Epithelial cell of esophagus (primary cell): Measurements from ENCODE around the gene GPD1.
A peak's percentile ranks its signal among the peaks of the same experiment; 100 is the strongest.

Experiments used
- DNase-seq: peaks from one replicate; pipeline ENCODE4 v3.0.0; 2010; ENCODE audit warnings: low read depth
- H3K4me3 ChIP-seq: 2 replicates; pipeline ENCODE4 v1.5.1; 2011; ENCODE audit warnings: mild to moderate bottlenecking, low read length, control low read depth
- TF ChIP-seq, protein P1 (sequence below): IDR thresholded peaks from 2 replicates; pipeline ENCODE4 v1.5.1; 2011; ENCODE audit warnings: low read depth, mild to moderate bottlenecking, low read length, control low read depth, inconsistent platforms; ENCODE audit not compliant: insufficient read depth; ENCODE audit errors: missing control alignments

GPD1 gene

DNA sequence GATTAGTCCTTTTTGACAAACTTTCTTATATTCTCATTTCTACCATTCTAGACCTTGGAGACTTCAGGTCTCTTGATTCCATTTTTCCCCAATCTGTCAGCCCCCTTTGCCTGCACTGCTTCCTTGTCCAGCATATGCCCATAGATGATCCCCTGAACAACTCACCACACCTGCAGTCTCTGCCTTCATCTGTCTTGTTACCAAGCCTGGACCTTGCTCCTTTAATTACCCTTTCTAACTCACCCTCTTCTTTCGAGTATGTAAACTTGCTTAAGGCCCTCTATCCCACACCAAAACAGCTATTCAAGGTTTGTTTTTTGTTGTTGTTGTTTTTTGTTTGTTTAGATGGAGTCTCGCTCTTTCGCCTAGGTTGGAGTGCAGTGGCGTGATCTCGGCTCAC is 17.8 kb downstream of the GPD1 start:
- H3K4me3 ChIP-seq = no peak overlapping the region
- TF ChIP-seq, protein P1, sequence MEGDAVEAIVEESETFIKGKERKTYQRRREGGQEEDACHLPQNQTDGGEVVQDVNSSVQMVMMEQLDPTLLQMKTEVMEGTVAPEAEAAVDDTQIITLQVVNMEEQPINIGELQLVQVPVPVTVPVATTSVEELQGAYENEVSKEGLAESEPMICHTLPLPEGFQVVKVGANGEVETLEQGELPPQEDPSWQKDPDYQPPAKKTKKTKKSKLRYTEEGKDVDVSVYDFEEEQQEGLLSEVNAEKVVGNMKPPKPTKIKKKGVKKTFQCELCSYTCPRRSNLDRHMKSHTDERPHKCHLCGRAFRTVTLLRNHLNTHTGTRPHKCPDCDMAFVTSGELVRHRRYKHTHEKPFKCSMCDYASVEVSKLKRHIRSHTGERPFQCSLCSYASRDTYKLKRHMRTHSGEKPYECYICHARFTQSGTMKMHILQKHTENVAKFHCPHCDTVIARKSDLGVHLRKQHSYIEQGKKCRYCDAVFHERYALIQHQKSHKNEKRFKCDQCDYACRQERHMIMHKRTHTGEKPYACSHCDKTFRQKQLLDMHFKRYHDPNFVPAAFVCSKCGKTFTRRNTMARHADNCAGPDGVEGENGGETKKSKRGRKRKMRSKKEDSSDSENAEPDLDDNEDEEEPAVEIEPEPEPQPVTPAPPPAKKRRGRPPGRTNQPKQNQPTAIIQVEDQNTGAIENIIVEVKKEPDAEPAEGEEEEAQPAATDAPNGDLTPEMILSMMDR = no peak
- no peak for DNase-seq

DNA sequence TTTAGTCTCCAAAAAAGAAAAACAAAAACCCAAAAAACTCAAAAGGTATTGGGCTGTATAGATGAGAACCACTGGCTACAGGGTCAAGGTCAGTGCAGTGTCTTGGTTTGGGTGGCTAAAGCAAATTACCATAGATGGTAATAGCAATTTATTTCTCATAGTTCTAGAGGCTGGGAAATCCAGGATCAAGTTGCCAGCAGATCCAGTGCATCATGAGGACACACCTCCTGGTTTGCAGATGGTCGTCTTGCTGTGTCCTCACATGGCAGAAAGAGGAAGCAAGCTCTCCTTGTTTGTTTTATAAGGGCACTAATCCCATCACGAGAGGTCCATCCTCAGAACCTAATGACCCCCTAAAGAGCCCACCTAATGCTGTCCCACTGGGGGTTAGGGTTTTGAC is 19.4 kb downstream of the GPD1 start:
- no peak for DNase-seq
- H3K4me3 ChIP-seq = no peak overlapping the region
- TF ChIP-seq, protein P1 = no peak

DNA sequence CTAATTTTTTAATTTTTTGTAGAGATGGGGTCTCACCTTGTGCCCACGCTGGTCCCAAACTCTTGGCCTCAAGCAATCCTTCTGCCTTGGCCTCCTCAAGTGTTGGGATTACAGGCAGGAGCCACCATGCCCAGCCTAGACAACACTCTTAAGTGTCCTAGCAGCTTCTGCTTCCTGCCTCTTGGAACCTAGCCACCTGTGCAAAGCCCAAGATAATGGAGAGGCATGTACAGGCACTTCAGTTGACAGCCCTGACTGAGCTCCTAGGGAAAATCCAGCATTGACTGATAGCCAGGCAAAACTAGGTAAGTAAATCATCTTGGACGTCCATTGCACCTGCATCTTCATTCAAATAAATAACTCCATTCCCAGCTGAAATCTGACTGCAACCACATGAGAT is 23.7 kb downstream of the GPD1 start:
- peak; percentile 54 for DNase-seq
- H3K4me3 ChIP-seq = no peak overlapping the region
- TF ChIP-seq, protein P1 = no peak

GRCh38 chr12:50129290-50129689 is 25.5 kb downstream of the GPD1 start:
- DNase-seq = no peak
- TF ChIP-seq, protein P1 = no peak
- H3K4me3 ChIP-seq = no peak overlapping the region

DNA sequence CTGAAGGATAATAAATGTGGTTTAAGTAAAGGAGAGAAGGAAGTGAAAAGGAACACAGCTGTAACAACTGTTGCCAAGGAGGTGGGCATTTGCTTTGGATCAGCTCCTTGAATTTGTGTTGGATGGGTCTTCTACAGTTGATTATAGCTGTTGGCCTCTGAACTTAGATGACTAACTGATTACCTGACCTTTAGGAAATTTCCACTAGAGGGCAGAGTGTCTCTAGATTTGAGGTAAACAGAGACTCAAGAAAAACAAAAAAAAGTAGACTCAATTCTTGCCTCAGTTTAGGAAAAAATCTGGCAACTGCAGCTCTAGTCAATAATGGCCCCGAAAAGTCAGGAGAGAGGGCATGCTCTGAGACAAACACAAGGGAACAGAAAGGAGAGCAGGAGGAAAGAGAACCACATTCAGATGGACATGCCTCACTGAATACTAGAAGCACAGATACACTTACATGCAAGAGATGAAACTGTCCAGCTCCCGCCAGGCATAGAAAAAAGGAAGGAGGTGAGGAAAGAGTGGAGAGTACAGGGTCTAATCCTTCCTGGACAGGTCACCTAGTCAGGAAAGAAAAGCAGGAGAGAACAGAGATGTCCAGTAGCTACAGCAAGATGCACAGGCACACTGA is 28.8 kb downstream of the GPD1 start:
- peak; percentile 65 for DNase-seq
- no peak overlapping the region for H3K4me3 ChIP-seq
- TF ChIP-seq, protein P1 = peak; percentile 61

GRCh38 chr12:50142993-50143392 is 39.2 kb downstream of the GPD1 start:
- DNase-seq = no peak
- H3K4me3 ChIP-seq = no peak overlapping the region
- TF ChIP-seq, protein P1 = no peak

DNA sequence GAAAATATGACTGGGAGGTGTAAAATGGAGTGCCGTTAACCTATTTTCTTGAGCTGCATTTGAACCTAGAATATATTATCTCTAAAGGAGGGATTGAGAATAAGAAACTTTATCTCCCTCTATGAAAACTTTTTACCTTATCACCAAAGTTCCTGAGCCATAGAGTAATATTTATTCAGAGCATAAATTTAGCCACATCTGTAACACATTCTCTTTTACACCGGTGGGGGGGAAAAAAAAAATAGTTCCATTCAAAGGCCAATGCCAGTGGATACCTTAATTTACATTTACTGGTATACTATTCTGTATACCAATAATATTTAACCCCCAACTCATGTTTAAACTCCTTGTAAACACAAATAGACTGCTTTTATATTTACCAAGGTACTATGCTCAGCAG is 41.6 kb downstream of the GPD1 start:
- TF ChIP-seq, protein P1 = no peak
- H3K4me3 ChIP-seq = no peak overlapping the region
- DNase-seq = no peak
